K562 treated with DMSO at 1 percent for 4 hours (cell line): ENCODE data around the gene APOA5. TPM values are rescaled to one million over a fixed set of nuclear protein-coding genes. Genes with fewer than 3 reads are reported as not detected.

Experiments
- total RNA-seq: library from RNA; unstranded; fragments of 300-600 nt; gene quantifications from 2 replicates; pipeline ENCODE4 v1.2.3, GENCODE V29; 2022; ENCODE audit not compliant: insufficient read depth

APOA5 gene, protein sequence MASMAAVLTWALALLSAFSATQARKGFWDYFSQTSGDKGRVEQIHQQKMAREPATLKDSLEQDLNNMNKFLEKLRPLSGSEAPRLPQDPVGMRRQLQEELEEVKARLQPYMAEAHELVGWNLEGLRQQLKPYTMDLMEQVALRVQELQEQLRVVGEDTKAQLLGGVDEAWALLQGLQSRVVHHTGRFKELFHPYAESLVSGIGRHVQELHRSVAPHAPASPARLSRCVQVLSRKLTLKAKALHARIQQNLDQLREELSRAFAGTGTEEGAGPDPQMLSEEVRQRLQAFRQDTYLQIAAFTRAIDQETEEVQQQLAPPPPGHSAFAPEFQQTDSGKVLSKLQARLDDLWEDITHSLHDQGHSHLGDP
- not detected in 2 replicates for total RNA-seq

GRCh38 chr11:116791813-116792143, at the start of gene APOA5:
TSS of gene APOA5 (minus strand) at chr11:116791879. CDS start at chr11:116791860, 19 bp downstream.

GRCh38 chr11:116837231-116838091, 45.8 kb upstream of the APOA5 start, which contains the start of gene APOA1:
TSS of gene APOA1 (minus strand) at chr11:116837622. CDS start at chr11:116837387, 235 bp downstream.

DNA sequence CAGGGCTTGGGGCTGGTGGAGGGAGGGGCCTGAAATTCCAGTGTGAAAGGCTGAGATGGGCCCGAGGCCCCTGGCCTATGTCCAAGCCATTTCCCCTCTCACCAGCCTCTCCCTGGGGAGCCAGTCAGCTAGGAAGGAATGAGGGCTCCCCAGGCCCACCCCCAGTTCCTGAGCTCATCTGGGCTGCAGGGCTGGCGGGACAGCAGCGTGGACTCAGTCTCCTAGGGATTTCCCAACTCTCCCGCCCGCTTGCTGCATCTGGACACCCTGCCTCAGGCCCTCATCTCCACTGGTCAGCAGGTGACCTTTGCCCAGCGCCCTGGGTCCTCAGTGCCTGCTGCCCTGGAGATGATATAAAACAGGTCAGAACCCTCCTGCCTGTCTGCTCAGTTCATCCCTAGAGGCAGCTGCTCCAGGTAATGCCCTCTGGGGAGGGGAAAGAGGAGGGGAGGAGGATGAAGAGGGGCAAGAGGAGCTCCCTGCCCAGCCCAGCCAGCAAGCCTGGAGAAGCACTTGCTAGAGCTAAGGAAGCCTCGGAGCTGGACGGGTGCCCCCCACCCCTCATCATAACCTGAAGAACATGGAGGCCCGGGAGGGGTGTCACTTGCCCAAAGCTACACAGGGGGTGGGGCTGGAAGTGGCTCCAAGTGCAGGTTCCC, 38.0 kb upstream of the APOA5 start, which contains the start of gene APOC3:
TSS of gene APOC3 (plus strand) at position 383 of the 659 bp plus-strand sequence. CDS start 676 bp downstream, outside the sequence.

GRCh38 chr11:116823031-116823843, 31.6 kb upstream of the APOA5 start, which contains the start of gene APOA4:
TSS of gene APOA4 (minus strand) at chr11:116823304. CDS start at chr11:116823191, 113 bp downstream.

DNA sequence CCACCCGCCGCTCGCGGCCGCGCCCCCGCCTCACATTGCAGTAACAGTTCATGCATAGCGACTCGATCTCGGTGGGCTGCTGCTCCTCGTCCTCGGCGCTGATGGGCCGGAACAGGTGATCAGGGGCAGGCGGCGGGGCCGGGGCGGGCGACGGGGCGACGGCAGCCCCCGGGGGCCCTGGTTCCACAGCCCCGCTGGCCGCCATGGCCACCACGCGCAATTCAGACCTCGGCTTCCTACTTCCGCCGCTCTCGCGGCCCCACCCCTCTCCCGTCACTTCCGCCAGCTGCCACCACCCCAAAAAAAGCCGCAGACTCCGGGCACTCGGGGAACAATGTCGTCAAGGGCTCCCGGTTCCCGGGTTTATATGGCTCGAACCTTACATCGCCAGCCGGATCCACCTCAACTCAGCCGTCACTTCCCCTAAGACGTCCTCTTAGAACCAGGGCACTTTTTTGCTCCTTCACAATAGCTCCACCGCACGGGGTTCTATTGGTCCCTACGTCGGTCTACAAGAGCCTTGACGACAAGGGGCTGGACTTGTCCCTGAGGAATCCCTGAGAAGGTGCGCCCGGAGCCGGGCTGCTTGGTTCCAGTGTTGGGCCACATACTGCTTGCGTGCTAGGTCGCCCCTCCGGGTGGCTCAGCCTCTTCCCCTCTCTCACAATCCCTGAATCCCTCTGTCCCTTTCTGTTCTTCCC, 3.7 kb downstream of the APOA5 start, which contains the start of gene ZPR1:
TSS of gene ZPR1 (minus strand) at position 238 of the 701 bp plus-strand sequence. CDS start at position 205, 33 bp downstream.

DNA sequence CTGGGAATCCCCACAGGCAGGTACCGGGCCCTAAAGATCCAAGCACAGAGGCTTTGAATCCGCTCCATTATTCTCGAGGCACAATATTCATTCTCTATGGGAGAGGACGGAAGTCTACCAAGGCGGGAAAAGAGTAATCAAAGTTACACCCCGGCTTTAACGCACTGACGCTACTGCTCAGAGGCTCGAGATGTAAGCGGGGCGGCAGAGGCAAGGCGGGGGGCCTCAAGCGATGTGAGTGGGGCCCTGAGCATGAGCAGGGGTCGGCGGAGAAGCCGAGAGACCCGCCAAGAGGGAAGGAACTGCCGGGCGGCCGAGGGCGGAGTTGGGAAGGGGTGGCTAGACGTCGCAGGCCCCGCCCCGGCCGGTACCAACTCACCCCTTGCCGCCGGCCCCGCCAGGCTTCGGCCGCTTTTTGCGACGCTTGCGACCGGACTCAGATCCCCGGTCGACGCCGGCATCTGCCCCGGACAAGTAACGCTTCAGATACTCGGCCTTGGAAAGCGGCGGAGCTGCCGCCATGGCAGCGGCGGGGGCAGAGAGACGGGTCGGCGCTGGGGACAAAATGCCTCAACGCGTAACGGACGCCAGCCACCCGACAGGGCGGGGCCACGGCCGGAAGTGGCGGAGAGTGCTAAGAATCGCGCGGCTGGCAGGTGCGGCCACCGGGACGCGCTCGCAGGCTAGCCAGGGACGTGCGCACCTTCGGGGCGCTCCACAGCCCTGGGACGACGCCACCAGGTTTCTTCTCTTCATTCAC, 19.1 kb downstream of the APOA5 start, which contains the start of gene BUD13:
TSS of gene BUD13 (minus strand) at position 545 of the 760 bp plus-strand sequence. CDS start at position 522, 23 bp downstream.

Other genes starting within 250 kb of the APOA5 start
- 14.2 and 18.2 TPM in 2 replicates for gene BUD13, start 18.9 kb downstream of the APOA5 start, total RNA-seq
- gene ZPR1, start 3.9 kb downstream of the APOA5 start, total RNA-seq, result 21.6 and 25.0 TPM in 2 replicates
- not detected in 2 replicates for gene APOA4, start 31.4 kb upstream of the APOA5 start, total RNA-seq
- not detected in 2 replicates for gene APOC3, start 38.0 kb upstream of the APOA5 start, total RNA-seq
- not detected in 2 replicates for gene APOA1, start 45.7 kb upstream of the APOA5 start, total RNA-seq